Large intestine (tissue), 3 donors: Measurements from ENCODE around the gene CFAP161. TPM values are rescaled to one million over a fixed set of nuclear protein-coding genes. Genes with fewer than 3 reads are reported as not detected.
A peak's percentile ranks its signal among the peaks of the same experiment; 100 is the strongest.
"Not testable (repeated sequence)": the region's sequence is repeated elsewhere in the genome, so short reads cannot be mapped to it uniquely, and the experiment has no call there.

ENCODE experiments used
- DNase-seq, 2 donors: peaks; one replicate each; pipeline versions ENCODE4 v3.0.0 to v3.0.0-alpha.2; 2013
- H3K27ac ChIP-seq: one replicate; pipeline ENCODE4 v1.5.1; 2013; ENCODE audit warnings: low read length
- H3K27me3 ChIP-seq: 2 replicates; pipeline ENCODE4 v1.6.1; 2013; ENCODE audit warnings: low read length; ENCODE audit not compliant: control insufficient read depth, insufficient read depth
- H3K36me3 ChIP-seq: 2 replicates; pipeline ENCODE4 v1.6.1; 2013; ENCODE audit warnings: low read length; ENCODE audit not compliant: control insufficient read depth, insufficient read depth
- H3K4me1 ChIP-seq: one replicate; pipeline ENCODE4 v1.6.1; 2013; ENCODE audit warnings: low read length; ENCODE audit not compliant: control insufficient read depth, insufficient read depth
- H3K4me3 ChIP-seq: one replicate; pipeline ENCODE4 v1.5.1; 2013; ENCODE audit warnings: low read length
- H3K9me3 ChIP-seq: one replicate; pipeline ENCODE4 v1.6.1; 2013; ENCODE audit warnings: mild to moderate bottlenecking, low read depth, low read length, moderate library complexity; ENCODE audit not compliant: control insufficient read depth
- WGBS: methylation state at CpG from one replicate; pipeline ENCODE4 v1.1.5; 2013; ENCODE audit warnings: low lambda C conversion rate; ENCODE audit not compliant: insufficient coverage; 5-methylcytosine and 5-hydroxymethylcytosine counted together
- polyA plus RNA-seq: library from polyadenylated mRNA; unstranded; fragments of 120-200 nt; gene quantifications from one replicate; pipeline ENCODE4 v1.2.1, GENCODE V29; 2013

Gene CFAP161
- polyA plus RNA-seq, 1 donor: 0.25 TPM

DNA sequence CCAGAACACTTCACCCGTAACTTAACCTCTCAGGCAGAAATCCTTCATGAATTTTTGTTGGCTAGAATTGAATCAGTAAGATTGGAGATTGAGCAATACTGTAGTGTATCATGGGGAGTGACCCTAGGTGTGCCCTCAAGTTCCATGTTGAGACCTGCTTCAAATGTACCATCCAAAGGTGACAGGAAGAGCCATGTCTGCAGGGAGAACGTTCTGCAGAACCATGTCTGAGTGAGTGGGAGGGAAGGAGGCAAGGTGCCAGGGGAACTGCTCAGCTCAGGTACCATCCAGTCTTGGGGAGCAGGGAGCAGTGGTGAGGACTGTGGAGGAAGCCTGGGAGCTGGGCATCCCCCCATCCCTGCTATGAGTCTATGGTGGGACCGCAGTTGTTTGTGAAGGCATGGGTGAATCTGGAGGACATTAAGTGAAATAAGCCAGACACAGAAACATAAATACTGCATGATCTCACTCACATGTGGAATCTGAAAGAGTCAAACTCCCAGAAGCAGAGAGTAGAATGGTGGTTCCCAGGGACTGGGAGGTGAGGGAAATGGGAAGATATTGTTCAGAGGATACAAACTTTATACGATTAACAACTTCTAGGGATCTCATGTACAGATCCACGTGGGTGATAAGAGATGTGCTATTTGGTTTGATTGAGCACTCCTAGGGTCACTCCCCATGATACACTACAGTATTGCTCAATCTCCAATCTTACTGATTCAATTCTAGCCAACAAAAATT is 23.3 kb downstream of the CFAP161 start:
- Histone ChIP-seq H3K36me3 (no peaks in the 10 kb centered on the region), H3K27me3 (peaks cover 4% of the 10 kb centered on the region), H3K27ac (no peak overlapping the region), H3K4me3 (no peak overlapping the region), H3K4me1 (no peaks in the 10 kb centered on the region), H3K9me3 (no peaks in the 10 kb centered on the region)
- DNase-seq: no peak
- WGBS: no CpG with 5 or more reads among the region's 5 CpGs

DNA sequence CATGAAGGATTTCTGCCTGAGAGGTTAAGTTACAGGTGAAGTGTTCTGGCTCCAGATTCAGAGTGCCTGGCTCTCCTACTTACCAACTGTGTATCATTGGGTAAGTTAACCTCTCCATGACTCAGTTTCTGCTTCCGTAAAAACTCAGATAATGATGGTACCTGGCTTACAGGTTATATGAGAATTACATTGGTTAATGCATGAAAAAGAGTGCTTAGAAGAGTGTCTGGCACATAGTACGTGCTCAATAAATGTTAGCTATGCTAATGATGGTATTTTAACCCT is 23.8 kb downstream of the CFAP161 start:
- no CpG with 5 or more reads among the region's 2 CpGs for WGBS
- no peaks in the 10 kb centered on the region for H3K4me1 ChIP-seq
- H3K27ac ChIP-seq: no peak overlapping the region
- H3K9me3 ChIP-seq: no peaks in the 10 kb centered on the region
- H3K4me3 ChIP-seq: no peak overlapping the region
- no peak for DNase-seq
- H3K27me3 ChIP-seq: peaks cover 4% of the 10 kb centered on the region
- H3K36me3 ChIP-seq: no peaks in the 10 kb centered on the region

DNA sequence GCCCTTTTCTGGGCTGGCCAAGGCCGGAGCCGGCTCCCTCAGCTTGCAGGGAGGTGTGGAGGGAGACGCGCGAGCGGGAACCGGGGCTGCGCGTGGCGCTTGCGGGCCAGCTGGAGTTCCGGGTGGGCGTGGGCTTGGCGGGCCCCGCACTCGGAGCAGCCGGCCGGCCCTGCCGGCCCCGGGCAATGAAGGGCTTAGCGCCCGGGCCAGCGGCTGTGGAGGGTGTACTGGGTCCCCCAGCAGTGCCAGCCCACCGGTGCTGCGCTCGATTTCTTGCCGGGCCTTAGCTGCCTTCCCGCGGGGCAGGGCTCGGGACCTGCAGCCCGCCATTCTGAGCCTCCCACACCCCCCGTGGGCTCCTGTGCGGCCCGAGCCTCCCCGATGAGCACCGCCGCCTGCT is 24.5 kb downstream of the CFAP161 start:
- not testable (repeated sequence) for H3K4me3 ChIP-seq, H3K27me3 ChIP-seq, H3K27ac ChIP-seq, DNase-seq, H3K4me1 ChIP-seq, H3K36me3 ChIP-seq, H3K9me3 ChIP-seq
- no CpG with 5 or more reads among the region's 37 CpGs for WGBS

- WGBS: no CpG with 5 or more reads among the region's 11 CpGs
- peak; percentile 23 to 34 for DNase-seq
- no peaks in the 10 kb centered on the region for H3K36me3 ChIP-seq
- no peaks in the 10 kb centered on the region for H3K9me3 ChIP-seq
- peaks cover 4% of the 10 kb centered on the region for H3K27me3 ChIP-seq
- H3K27ac ChIP-seq: no peak overlapping the region
- no peaks in the 10 kb centered on the region for H3K4me1 ChIP-seq
- H3K4me3 ChIP-seq: no peak overlapping the region
Measured at GRCh38 chr15:81160312-81161159, 26.5 kb downstream of the CFAP161 start.

DNA sequence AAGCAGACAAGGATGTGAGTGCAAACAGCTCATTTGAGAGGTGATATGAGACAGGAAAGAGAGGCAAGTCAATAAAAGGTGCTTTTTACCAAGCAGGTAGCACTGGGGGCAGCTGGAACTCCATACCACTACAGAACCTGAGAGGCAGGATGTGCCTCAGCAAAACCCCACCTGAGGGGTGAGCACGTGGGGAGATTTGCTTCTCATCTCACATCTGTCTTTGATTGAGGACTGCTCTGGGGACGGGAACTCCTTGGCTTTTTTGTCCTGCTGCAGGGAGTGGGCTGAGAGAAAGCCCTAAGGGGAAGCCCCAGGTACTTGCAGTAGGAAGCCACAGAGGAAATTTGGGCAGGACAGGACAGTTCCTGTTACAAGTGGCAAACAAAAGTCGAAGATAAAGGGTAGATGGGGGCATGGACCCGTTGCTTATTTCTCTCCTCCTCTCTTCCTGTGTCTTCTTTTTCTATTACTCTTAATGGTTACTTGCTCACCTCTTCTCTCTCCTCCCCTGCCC is 27.1 kb downstream of the CFAP161 start:
- WGBS: 66% methylated on average over 2 of the region's 4 CpGs
- no peaks in the 10 kb centered on the region for H3K9me3 ChIP-seq

GRCh38 chr15:81161851-81162250 is 27.8 kb downstream of the CFAP161 start:
- Histone ChIP-seq H3K4me1 (no peaks in the 10 kb centered on the region), H3K4me3 (no peak overlapping the region), H3K9me3 (no peaks in the 10 kb centered on the region), H3K27me3 (peaks cover 4% of the 10 kb centered on the region), H3K36me3 (no peaks in the 10 kb centered on the region), H3K27ac (no peak overlapping the region)
- no peak for DNase-seq
- no CpG with 5 or more reads among the region's 7 CpGs for WGBS

More for the DNA sequence above, 27.1 kb downstream of the CFAP161 start:
- no peak for DNase-seq
- peaks cover 4% of the 10 kb centered on the region for H3K27me3 ChIP-seq
- H3K4me1 ChIP-seq: no peaks in the 10 kb centered on the region
- no peaks in the 10 kb centered on the region for H3K36me3 ChIP-seq
- no peak overlapping the region for H3K27ac ChIP-seq
- no peak overlapping the region for H3K4me3 ChIP-seq

- Histone ChIP-seq H3K4me1 (no peaks in the 10 kb centered on the region), H3K4me3 (no peak overlapping the region), H3K27ac (no peak overlapping the region), H3K27me3 (peaks cover 4% of the 10 kb centered on the region), H3K9me3 (no peaks in the 10 kb centered on the region), H3K36me3 (no peaks in the 10 kb centered on the region)
- no peak for DNase-seq
- WGBS: no CpG with 5 or more reads among the region's 3 CpGs
Measured at GRCh38 chr15:81163961-81164800, 30.1 kb downstream of the CFAP161 start.

DNA sequence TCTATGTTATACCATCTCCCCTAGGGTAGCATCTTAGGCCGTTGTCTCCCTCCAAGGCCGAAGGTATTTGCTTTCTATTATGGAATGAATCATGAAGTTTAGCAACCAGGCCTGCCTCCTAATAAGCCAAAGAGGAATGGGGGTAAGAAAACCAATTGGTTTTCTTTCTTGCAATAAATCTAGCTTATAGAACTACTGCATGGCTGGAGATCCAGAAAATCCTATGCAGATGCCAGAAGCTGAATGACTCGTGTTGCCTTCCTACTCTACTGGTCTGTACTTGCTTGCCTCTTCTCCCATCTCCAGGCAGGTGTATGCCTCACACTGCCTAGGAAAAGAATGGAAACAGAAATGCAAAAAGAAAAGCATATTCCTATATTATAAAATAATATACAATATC is 31.5 kb downstream of the CFAP161 start:
- Histone ChIP-seq H3K9me3 (no peaks in the 10 kb centered on the region), H3K4me1 (no peaks in the 10 kb centered on the region), H3K4me3 (no peak overlapping the region), H3K27me3 (peaks cover 4% of the 10 kb centered on the region), H3K36me3 (no peaks in the 10 kb centered on the region), H3K27ac (no peak overlapping the region)
- DNase-seq: no peak
- no CpG with 5 or more reads among the region's 3 CpGs for WGBS

DNA sequence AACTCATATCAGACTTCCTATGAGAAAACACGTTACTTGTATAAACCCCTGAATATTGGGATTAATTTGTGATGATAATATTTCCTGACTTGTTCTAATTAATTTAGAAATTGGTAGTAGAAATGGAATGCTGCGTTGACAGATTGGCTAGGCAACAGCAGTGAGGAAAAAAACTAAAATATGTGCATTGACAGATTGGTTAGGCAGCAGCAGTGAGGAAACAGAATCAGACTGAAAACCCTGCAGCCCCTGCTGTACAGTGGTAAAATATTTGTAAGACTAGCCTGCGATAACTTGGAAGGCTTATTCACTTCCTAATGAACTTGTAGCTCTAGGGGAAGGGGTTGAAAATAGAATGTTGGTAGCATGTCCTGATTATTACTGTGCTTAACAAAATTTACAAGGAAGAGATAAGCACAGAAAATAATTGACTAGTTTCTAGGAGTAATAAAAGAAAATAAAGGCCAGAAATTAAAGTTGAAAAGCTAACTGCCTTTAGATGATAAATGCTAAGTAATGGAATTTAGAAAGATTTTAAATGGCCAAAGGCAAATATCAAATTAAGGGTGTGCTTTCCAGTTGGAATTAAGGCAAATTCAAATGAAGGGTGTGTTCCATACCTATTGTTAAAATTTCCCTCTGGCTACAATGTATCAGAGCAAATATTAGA is 32.7 kb downstream of the CFAP161 start:
- DNase-seq: no peak
- 63% methylated on average over 1 of the region's 3 CpGs for WGBS
- H3K27ac ChIP-seq: no peak overlapping the region
- H3K4me3 ChIP-seq: no peak overlapping the region
- H3K36me3 ChIP-seq: no peaks in the 10 kb centered on the region
- peaks cover 6% of the 10 kb centered on the region for H3K27me3 ChIP-seq
- no peaks in the 10 kb centered on the region for H3K9me3 ChIP-seq
- H3K4me1 ChIP-seq: no peaks in the 10 kb centered on the region

DNA sequence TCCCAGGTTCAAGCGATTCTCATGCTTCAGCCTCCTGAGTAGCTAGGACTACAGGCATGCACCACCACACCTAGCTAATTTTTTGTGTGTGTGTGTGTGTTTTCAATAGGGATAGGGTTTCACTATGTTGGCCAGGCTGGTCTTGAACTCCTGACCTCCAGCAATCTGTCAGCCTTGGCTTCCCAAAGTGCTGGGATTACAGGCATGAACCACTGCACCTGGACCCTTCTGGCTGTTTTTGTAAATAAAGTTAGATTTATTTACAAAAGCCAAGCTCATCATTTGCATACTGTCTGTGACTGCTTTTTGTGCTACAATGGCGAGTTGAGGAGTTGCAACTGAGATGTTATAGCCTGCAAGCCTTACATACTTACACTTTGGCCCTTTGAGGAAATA is 34.1 kb downstream of the CFAP161 start:
- 60% methylated on average over 1 of the region's 2 CpGs for WGBS
- Histone ChIP-seq H3K9me3 (no peaks in the 10 kb centered on the region), H3K27ac (no peak overlapping the region), H3K36me3 (no peaks in the 10 kb centered on the region), H3K27me3 (peaks cover 4% of the 10 kb centered on the region), H3K4me1 (no peaks in the 10 kb centered on the region), H3K4me3 (no peak overlapping the region)
- no peak for DNase-seq
